Measurements from ENCODE around the gene PRDM15. TPM values are rescaled to one million over a fixed set of nuclear protein-coding genes. Genes with fewer than 3 reads are reported as not detected.

PRDM15 gene
- total RNA-seq, 3 donors from 2014 or later (not counting 1 experiment from before 2014, with no cell fraction given): 11.4 to 13.5 (median 11.9) TPM

DNA sequence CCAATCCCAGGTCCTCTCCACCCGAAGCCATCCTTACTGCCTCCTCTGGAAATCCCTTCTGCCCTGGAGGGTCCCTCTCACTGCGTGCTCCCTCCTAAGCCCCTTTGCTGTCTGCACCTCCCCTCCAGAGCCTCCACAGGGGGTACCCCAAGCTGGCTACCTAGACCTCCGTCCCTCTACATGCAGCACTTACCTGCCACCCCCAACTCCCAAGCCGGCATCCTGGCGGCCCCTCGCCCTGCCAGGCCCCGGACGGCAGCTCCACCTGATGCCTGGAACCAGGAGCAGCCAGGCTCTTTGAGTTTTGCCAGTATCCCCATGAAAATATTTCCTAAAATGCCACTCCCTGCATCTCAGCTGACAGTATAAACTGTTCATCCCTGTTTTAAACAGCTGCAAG is 4.1 kb downstream of the PRDM15 start:
- DNase-seq (no peak), ATAC-seq (no peak)
- no peak overlapping the region for H3K27ac ChIP-seq (ENCODE audit: low read length)
- H3K27me3 Mint-ChIP-seq (ENCODE audit: low read depth in 2 of 2): no peaks in the 10 kb centered on the region
- H3K36me3 Mint-ChIP-seq: no peaks in the 10 kb centered on the region
- H3K4me3 Mint-ChIP-seq: no peak overlapping the region
- no peak overlapping the region for H3K4me3 ChIP-seq (ENCODE audit: low read length)
- H3K4me1 Mint-ChIP-seq: peaks cover 23 to 44% of the 10 kb centered on the region in 2 donors
- H3K9me3 ChIP-seq (ENCODE audit: control insufficient read depth, insufficient read depth, low read length): no peaks in the 10 kb centered on the region
- no peaks in the 10 kb centered on the region for H3K36me3 ChIP-seq (ENCODE audit: control insufficient read depth, insufficient read depth, low read length)
- H3K4me1 ChIP-seq (ENCODE audit: control insufficient read depth, insufficient read depth, low read length): peaks cover 18% of the 10 kb centered on the region
- TF ChIP-seq, protein P1, sequence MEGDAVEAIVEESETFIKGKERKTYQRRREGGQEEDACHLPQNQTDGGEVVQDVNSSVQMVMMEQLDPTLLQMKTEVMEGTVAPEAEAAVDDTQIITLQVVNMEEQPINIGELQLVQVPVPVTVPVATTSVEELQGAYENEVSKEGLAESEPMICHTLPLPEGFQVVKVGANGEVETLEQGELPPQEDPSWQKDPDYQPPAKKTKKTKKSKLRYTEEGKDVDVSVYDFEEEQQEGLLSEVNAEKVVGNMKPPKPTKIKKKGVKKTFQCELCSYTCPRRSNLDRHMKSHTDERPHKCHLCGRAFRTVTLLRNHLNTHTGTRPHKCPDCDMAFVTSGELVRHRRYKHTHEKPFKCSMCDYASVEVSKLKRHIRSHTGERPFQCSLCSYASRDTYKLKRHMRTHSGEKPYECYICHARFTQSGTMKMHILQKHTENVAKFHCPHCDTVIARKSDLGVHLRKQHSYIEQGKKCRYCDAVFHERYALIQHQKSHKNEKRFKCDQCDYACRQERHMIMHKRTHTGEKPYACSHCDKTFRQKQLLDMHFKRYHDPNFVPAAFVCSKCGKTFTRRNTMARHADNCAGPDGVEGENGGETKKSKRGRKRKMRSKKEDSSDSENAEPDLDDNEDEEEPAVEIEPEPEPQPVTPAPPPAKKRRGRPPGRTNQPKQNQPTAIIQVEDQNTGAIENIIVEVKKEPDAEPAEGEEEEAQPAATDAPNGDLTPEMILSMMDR (IDR thresholded peaks at IDR 0.05): no peak
- 97% methylated on average over 8 of the region's 8 CpGs for WGBS (ENCODE audit: insufficient coverage)
- H3K27ac Mint-ChIP-seq: no peak overlapping the region
- no peaks in the 10 kb centered on the region for H3K9me3 Mint-ChIP-seq
- intact Hi-C loops (cut with micrococcal nuclease): loop anchor here (5.0 kb wide), 3 partner anchors 52 to 187 kb away; partner anchors contain the start of gene ZBTB21
- H3K27me3 ChIP-seq (ENCODE audit: control insufficient read depth, insufficient read depth, low read length): no peaks in the 10 kb centered on the region

DNA sequence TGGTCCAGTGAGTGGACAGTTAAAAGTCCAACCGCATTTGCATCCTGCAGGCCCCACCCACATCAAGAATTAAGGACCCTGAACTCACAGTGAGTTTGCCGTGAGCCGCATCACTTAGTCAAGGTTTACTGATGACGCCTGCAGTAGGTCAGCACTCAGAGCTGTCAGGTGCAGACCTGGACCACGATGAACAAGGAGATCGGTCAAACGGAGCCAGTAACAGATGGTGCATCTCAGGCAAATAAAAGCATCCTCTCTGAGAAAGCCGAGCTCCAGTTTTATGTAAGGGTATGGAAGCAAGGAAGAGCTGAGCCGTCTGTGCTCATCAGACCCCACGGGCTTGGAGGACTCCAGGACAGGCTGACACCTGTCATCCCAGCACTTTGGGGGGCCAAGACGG is 4.5 kb downstream of the PRDM15 start:
- DNase-seq: no peak
- no peaks in the 10 kb centered on the region for H3K36me3 ChIP-seq (ENCODE audit: control insufficient read depth, insufficient read depth, low read length)
- peaks cover 16% of the 10 kb centered on the region for H3K4me1 ChIP-seq (ENCODE audit: control insufficient read depth, insufficient read depth, low read length)
- TF ChIP-seq, protein P1 (IDR thresholded peaks at IDR 0.05): no peak
- H3K4me1 Mint-ChIP-seq: peaks cover 23 to 40% of the 10 kb centered on the region in 2 donors
- no peak overlapping the region for H3K27ac ChIP-seq (ENCODE audit: low read length)
- intact Hi-C loops (cut with micrococcal nuclease): loop anchor here (5.0 kb wide), 3 partner anchors 53 to 188 kb away; partner anchors contain the start of gene ZBTB21
- no peak overlapping the region for H3K4me3 ChIP-seq (ENCODE audit: low read length)
- WGBS (ENCODE audit: insufficient coverage): 92% methylated on average over 11 of the region's 11 CpGs
- no peaks in the 10 kb centered on the region for H3K27me3 Mint-ChIP-seq (ENCODE audit: low read depth in 2 of 2)
- no peaks in the 10 kb centered on the region for H3K36me3 Mint-ChIP-seq
- no peak overlapping the region for H3K4me3 Mint-ChIP-seq
- ATAC-seq: no peak
- H3K27ac Mint-ChIP-seq: no peak overlapping the region
- no peaks in the 10 kb centered on the region for H3K9me3 ChIP-seq (ENCODE audit: control insufficient read depth, insufficient read depth, low read length)
- H3K27me3 ChIP-seq (ENCODE audit: control insufficient read depth, insufficient read depth, low read length): no peaks in the 10 kb centered on the region
- no peaks in the 10 kb centered on the region for H3K9me3 Mint-ChIP-seq

DNA sequence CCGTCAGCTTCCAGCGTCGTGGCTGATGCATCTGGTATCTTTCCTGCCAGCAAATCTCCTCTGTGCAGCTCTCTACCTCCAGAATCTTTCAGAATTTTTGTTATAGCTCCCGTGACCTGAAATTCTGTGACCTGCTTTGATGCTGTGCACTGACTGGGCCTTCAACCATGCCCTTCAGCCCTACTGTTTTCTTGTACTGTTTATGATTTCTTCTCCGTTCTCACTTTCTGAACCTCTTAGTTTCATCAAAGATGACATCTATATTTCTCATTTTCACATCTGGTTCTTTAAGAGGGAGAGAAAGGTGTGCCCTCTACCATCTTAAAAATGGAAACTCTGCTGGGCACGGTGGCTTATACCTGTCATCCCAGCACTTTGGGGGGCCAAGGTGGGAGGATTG is 5.7 kb downstream of the PRDM15 start:
- H3K9me3 ChIP-seq (ENCODE audit: control insufficient read depth, insufficient read depth, low read length): no peaks in the 10 kb centered on the region
- H3K27me3 ChIP-seq (ENCODE audit: control insufficient read depth, insufficient read depth, low read length): no peaks in the 10 kb centered on the region
- no peaks in the 10 kb centered on the region for H3K27me3 Mint-ChIP-seq (ENCODE audit: low read depth in 2 of 2)
- no peaks in the 10 kb centered on the region for H3K36me3 Mint-ChIP-seq
- intact Hi-C loops (cut with micrococcal nuclease): no loop called here
- no peak overlapping the region for H3K4me3 Mint-ChIP-seq
- no peak overlapping the region for H3K4me3 ChIP-seq (ENCODE audit: low read length)
- WGBS (ENCODE audit: insufficient coverage): 94% methylated on average over 5 of the region's 6 CpGs
- no peaks in the 10 kb centered on the region for H3K9me3 Mint-ChIP-seq
- no peak overlapping the region for H3K27ac ChIP-seq (ENCODE audit: low read length)
- peaks cover 13% of the 10 kb centered on the region for H3K4me1 ChIP-seq (ENCODE audit: control insufficient read depth, insufficient read depth, low read length)
- H3K36me3 ChIP-seq (ENCODE audit: control insufficient read depth, insufficient read depth, low read length): no peaks in the 10 kb centered on the region
- TF ChIP-seq, protein P1 (IDR thresholded peaks at IDR 0.05): no peak
- peaks cover 23 to 40% of the 10 kb centered on the region in 2 donors for H3K4me1 Mint-ChIP-seq
- DNase-seq: no peak
- no peak overlapping the region for H3K27ac Mint-ChIP-seq
- ATAC-seq: no peak

DNA sequence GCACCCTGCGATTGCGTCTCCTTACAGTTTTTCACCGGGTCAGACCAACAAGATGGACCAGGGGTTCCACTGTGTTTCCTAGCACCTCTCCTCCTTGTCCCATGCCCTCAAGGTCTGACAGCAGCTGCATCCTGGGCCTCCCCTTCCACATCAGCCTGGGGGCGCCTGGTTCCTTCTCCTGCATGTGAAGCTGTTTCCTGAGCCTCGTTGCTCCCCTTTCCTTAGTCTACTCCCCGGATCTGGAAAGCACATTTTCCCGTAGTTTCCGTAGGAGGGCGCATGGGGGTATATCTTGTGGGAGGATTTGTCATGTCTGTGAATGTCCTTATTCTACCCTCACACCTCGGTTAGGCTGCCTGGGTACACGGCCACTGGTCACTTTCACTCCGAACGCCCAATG is 6.1 kb downstream of the PRDM15 start:
- Mint-ChIP-seq H3K27me3 (ENCODE audit: low read depth in 2 of 2) (no peaks in the 10 kb centered on the region), H3K36me3 (no peaks in the 10 kb centered on the region), H3K4me1 (peaks cover 21 to 36% of the 10 kb centered on the region in 2 donors), H3K4me3 (no peak overlapping the region), H3K9me3 (no peaks in the 10 kb centered on the region), H3K27ac (no peak overlapping the region)
- H3K27ac ChIP-seq (ENCODE audit: low read length): no peak overlapping the region
- peaks cover 9% of the 10 kb centered on the region for H3K4me1 ChIP-seq (ENCODE audit: control insufficient read depth, insufficient read depth, low read length)
- H3K4me3 ChIP-seq (ENCODE audit: low read length): no peak overlapping the region
- H3K9me3 ChIP-seq (ENCODE audit: control insufficient read depth, insufficient read depth, low read length): no peaks in the 10 kb centered on the region
- intact Hi-C loops (cut with micrococcal nuclease): no loop called here
- TF ChIP-seq, protein P1 (IDR thresholded peaks at IDR 0.05): no peak
- ATAC-seq (no peak), DNase-seq (no peak)
- no peaks in the 10 kb centered on the region for H3K27me3 ChIP-seq (ENCODE audit: control insufficient read depth, insufficient read depth, low read length)
- H3K36me3 ChIP-seq (ENCODE audit: control insufficient read depth, insufficient read depth, low read length): no peaks in the 10 kb centered on the region
- 88% methylated on average over 9 of the region's 13 CpGs for WGBS (ENCODE audit: insufficient coverage)
